DND-41 (cell line): Measurements from ENCODE around the gene FBXW7.

Experiments used
- CTCF ChIP-seq: IDR thresholded peaks from 2 replicates; pipeline ENCODE4 v1.5.1; 2012; ENCODE audit warnings: borderline replicate concordance, low read length, moderate library complexity, mild to moderate bottlenecking; ENCODE audit not compliant: poor library complexity, severe bottlenecking; ENCODE audit errors: extremely low read depth
- EZH2 ChIP-seq: IDR thresholded peaks from 3 replicates; pipeline ENCODE4 v1.6.1; 2012; ENCODE audit warnings: borderline replicate concordance, low read depth, mild to moderate bottlenecking, moderate library complexity, low read length, inconsistent platforms; ENCODE audit not compliant: severe bottlenecking

- TF ChIP-seq CTCF, result peak; percentile 20
- TF ChIP-seq EZH2, result no peak
Observed at GRCh38 chr4:152352622-152353116, 183.2 kb downstream of the FBXW7 start.
